GM15510 (cell line): ENCODE data around the gene ACTN1.
A peak's percentile ranks its signal among the peaks of the same experiment; 100 is the strongest.

Source experiments
- POLR2A ChIP-seq: IDR thresholded peaks from 3 replicates; pipeline ENCODE4 v1.6.1; 2011; ENCODE audit warnings: borderline replicate concordance; ENCODE audit not compliant: insufficient read length; ENCODE audit errors: extremely low read depth

Gene ACTN1

DNA sequence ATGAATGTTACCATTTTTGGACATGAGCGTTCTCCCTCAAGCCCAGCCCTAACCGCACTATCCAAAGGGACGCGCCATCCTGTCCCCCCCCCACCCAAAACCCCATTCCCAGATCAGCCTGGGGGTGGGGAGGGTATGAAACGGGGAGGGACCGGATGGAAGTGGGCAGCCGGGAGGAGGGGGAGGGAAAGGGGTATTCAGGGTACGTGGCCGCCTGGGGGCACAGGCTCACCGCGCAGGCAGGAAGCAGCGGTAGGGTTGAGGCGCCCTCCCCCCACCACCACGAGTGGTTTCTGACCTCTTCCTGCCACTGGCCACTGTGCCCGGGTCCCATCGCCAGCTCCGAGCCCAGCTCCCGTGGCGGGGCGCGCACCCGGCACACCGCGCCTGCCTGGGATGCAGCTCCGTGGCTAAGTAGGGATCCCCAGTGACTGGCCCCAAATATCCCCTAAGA is 1.4 kb downstream of the ACTN1 start:
- TF ChIP-seq POLR2A, result peak; percentile 22

DNA sequence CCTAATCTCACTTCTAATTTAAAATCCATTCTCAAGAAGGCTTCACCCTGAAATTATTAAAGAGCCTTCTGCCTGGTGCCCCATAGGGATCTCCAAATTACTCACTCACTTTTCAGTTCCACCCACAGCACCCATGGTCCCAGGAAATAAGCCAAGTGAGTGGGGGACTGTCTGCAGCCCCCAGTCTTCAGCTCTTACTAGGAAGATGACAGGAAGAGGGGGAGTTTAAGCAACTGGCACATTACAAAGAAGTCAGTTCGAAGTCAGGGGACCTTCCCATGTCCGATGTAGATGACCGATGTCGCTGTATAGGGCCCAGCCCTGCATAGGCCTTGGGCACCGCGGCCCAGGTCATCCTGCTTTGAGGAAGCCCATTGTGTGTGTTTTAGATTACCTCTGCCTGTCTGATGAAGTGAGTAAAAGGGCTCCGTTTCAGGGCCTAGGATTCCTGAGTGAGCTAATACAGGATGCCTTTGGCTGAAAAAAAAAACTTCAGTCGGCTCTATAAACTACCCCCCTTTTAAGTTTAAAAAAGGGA is 1.9 kb downstream of the ACTN1 start:
- TF ChIP-seq POLR2A, result no peak

DNA sequence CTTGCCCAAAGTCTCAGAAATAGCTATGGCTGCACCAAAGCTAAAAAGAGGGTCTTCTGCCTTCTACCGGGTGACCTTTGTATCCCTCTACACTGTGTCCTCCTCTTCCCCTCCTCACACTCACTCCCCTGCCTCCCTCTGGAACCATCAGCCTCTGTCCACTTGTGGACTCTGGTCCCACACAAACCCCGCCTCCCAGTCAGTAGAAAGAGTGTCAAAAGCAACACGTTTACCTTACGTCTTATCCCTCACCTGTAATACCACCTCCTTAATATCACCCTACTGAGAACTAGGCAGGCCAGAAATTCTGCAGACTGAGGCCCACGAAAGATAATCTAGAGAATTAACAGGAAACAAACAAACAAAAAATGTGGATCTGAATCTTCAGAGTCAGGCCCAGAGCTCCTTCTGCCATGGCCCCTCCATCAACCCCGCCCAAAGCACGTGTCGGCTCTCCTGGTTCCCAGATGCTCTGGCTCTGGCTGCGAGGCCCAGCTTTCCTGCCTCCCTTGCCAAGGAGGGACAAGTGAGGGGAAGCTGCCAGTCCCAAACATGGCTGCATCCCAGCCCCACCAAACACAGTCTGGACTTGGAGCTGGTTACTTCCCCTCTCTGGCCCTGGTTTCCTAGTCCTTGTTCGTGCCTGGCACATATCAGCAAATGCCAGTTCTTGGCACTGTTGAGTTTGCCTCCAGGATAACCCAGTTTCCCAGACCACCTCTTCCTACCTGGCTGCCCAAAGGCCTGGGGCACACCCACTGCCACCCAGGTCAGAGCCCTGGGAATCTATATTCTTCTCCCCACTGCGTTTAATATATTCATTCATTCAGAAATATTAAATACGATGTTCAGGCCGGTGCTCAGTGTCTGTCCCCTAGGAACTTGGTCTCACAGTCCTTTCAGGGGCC is 2.7 kb downstream of the ACTN1 start:
- no peak for TF ChIP-seq POLR2A

DNA sequence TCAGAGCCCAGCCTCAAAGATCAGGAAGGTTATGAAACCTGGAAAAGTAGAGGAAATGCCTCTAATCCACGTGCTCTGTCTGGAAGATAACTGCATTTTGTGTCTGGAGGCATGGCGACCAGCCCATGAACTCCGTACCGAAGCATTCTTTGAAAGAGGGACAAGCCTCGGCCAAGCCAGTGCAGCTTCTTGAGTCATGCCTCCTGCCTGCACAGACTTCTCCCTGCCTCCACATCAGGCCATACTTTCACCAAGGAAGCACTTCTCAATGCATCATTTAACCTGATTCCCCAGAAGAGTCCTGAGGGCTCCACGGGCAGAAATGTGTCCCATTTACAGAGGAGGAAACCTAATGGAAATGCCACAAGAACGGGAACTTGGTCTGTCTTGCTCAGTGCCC is 3.4 kb downstream of the ACTN1 start:
- TF ChIP-seq POLR2A, result no peak

DNA sequence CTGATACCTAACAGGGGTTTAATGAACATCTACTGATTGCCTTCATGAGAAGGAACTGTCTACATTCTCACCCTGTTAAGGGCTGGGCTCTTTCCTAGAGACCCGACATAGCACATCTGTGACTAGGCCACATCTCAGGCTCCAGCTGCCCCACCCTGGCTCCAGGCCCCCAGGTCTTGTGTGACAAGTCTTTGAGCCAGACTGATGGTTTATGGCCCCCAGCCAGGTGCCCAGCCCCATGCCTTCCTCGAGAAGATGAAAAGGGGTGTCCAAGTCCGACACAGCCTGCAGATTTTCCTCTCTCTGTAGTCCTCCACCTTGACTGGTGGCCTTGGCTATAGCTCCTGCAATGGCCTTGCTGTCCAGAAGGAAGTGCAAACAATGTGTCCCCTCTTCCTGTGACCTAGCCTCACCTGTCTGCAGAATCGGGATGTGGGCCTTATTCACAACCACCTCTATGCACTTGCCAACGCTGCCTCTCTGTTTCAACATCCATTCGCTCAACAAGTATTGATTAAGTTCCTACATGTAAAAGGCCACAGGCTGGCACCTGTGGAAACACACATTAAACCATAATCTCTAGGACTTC is 4.2 kb downstream of the ACTN1 start:
- no peak for TF ChIP-seq POLR2A

DNA sequence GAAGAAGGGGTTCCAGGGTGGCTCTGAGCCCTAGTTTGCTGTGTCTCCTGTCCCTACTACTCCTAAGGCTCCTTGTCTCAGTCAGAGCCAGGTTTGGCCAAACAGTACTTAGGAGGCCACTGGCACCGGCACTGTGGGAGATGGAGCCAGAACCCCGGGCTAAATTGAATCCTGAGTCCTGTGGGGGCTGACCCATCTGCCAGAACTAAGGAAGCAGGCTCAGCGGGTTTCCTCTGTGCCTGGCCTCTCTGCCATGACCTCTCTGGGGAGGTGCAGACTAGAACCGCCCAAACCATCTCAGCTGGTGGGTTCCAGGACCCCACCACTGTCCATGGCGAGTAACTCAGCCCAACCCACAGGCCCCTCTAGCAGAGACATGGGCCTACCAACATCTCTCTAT is 5.5 kb downstream of the ACTN1 start:
- no peak for TF ChIP-seq POLR2A

DNA sequence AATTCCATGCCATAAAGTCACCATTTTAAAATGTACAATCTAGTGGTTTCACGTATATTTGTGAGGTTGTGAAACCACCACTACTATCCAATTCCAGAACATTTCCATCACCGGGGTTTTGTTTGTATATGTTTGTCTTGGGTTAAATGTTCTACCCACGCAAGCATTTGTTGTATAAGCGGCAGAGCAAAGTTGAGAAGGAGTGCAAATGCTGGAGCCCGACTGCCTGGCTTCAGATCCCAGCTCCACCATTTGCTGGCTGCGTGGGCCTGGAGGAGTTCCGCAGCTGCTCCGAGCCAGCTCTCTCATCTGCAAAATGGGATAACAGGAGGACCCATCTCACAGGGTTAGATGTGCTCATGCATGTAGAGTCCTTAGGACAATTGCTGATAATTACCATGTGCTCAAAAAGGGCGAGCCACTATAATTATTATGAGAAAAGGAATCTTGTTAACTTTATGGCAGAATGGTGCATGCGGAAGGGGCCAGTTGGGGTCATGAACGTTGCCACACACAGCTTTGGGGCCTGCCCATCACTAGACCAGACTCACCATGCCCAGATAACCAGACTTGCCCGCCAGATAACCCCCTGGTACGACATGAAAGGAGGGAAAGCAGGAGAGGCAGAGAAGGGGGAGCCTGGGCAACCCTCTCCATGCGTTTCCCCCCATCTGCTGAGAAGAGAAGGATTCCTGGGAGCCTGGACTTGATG is 6.4 kb downstream of the ACTN1 start:
- TF ChIP-seq POLR2A, result no peak

DNA sequence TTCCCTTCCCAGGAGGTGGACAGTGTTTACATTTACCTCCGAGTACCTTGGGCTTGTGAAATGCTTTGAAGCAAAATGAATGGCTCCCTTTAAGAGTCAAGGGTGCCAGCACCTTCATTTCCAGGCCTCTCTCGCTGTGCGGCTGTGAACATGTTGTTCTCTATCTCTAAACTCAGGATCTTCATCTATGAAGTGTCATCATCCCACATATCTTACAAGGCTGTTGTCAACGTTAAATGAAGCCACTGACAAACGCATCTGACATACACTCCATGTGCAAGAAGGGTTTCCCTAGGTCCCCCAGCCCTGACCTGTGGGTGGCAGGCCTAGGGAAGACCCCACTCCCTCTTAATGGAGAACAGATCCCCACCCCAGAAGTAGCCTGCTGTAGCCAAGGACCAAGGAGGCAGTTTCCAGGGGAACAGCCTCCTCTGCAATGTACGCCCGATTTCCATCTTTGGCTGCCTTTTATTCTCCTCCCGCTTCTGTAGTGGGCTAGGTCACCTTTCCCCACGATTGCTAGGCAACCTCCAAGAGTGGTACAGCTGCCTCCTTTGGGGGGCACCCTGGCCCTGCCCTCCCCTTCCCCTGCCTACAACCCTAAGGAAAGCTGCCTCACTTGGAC is 7.6 kb downstream of the ACTN1 start:
- no peak for TF ChIP-seq POLR2A

DNA sequence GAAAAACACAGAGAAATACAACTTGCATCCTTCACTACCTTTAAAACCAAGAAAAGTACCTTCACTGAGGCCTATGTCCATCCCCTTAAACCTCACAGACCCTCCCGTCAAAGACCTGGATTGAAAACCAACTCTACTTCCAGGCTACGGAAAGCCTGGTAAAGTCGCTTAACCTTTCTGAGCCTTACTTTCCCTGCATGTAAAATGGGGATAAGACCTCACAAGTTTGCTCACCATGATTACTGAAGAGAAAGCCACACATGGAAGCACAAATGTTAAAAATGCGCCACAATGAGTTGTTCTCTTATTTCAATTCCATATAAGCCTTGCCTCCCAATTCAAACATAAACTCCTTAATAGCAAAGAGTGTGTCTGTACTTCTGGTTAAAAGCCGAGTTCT is 8.4 kb downstream of the ACTN1 start:
- no peak for TF ChIP-seq POLR2A

DNA sequence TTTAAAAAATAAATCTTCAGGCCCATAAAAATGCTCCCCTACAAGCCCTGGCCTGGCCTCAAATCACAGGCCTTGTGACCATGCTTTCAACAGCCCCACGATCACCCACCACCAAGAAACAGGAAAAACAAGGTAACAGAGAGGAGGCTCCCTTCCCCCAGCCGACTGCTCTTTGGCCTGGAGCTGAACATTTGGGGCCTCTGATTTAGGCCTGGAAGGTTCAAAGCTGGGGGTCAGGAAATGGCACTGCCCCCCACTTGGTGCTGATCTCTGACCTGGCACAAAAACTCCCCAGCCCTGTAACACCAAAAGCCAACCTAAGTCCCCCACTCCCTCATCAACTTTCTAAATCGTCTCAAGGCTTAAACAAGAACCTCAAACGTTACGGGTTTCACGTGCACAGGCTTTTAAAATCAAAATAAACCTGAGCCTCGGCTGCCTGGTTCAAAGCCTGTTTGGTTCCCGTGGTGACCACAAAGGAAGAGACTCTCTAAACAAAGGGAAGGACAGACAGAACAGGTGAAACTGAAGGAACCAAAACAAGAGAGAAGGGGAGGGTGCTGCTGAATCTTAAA is 9.0 kb downstream of the ACTN1 start:
- no peak for TF ChIP-seq POLR2A

DNA sequence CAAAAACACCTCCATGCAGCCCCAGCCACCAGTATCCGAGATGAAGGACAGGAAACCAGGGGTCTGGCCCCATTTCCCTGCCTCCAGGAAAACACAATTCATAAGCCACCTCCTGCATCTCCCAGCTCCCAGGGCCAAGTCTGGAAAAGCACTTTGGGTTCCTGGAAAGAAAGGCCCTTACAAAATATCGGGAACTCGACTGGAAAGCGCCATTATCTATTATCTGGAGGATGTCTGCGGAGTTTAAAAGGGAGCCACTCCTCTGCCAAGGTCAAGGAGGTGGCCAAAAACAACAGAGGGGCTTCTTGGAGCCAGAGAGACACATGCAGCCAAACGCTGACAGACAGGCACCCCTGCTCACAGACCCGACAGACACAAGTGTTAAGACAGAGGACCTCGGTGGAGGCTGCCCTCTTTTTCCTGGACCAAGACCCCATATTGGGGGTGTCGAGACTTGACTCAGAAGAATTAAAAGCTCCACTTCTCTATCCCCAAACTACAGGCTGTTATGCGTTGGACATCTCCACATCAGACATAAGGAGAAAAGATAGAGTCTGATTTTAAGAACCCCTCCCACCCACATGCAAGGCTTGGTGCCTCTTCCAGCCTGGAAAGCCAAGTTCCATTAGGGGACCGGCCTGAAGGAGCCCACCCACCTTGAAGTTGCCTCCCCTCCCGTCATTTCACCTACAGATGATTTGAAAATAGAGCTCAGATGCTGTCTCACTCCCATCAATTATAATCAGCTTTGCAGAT is 9.6 kb downstream of the ACTN1 start:
- no peak for TF ChIP-seq POLR2A

DNA sequence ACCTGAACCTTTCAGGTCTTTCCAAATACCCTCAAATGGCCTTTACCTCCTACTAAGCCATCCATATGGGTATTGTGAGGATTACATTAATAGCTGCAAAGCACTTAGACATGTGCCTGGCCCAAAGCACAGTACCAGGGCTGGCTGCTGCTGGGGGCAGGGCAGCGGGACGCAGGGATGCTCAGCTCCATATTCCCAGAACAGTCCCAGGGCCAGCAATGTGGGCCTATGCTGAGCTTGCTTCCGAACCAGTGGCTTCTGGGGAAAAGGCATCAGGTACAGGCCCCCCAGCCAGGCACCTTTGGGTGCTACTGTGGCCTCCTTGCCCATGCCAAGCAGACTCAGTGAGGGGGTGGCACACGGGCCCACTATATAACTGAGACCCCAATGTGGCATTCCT is 10.4 kb downstream of the ACTN1 start:
- TF ChIP-seq POLR2A, result no peak

DNA sequence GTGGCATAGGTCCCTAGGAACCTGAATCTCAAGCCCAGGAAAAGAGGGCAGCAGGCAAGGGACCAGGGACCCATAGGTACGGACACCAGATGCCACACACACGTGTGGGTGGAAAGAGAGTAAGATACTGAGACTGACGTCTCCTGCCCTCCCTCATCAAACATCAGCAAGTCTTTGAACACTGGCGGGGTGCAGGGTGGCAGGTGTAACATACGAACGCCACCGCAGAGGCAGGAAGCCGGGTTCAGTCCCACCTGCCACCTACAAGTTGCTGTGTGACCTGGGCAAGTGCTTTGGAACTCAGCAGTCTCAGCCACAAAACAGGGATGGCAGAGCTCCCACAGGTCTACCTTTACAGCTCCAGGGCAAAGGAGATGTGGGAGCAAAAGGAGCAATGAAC is 11.1 kb downstream of the ACTN1 start:
- no peak for TF ChIP-seq POLR2A
